ENCODE data around the gene SSH2. TPM values are rescaled to one million over a fixed set of nuclear protein-coding genes. Genes with fewer than 3 reads are reported as not detected.
A peak's percentile ranks its signal among the peaks of the same experiment; 100 is the strongest.

The SSH2 gene
- total RNA-seq, 1 experiment from 2014 or later: 8.5 TPM

- no TSS peak for BruUV-seq (replicated peaks)
- peak; percentile 81 for DNase-seq
- H3K27ac ChIP-seq (ENCODE audit: low read length): no peak overlapping the region
Observed at GRCh38 chr17:29617125-29617480, 312.9 kb downstream of the SSH2 start.

GRCh38 chr17:29616300-29617048, 313.6 kb downstream of the SSH2 start:
- H3K9me3 ChIP-seq (ENCODE audit: low read length): no peaks in the 10 kb centered on the region
- intact Hi-C loops (cut with micrococcal nuclease): no loop called here
- DNase-seq (no peak), ATAC-seq (no peak)
- no peaks in the 10 kb centered on the region for H3K9me2 ChIP-seq (replicated peaks; ENCODE audit: low read length)
- H4K20me1 ChIP-seq (ENCODE audit: low read length): no peaks in the 10 kb centered on the region
- peak overlapping the region; percentile 86 for H3K4me2 ChIP-seq (ENCODE audit: low read length)
- peak overlapping the region; percentile 65 for H3K4me3 ChIP-seq (ENCODE audit: low read length)
- no peak overlapping the region for H3K27ac ChIP-seq (ENCODE audit: low read length)
- no peaks in the 10 kb centered on the region for H3F3A ChIP-seq (ENCODE audit: low read length, unreplicated experiment)
- BruUV-seq (replicated peaks): no TSS peak
- H3K79me2 ChIP-seq (ENCODE audit: low read length): no peaks in the 10 kb centered on the region
- POLR2A ChIA-PET (ENCODE audit: unreplicated experiment): interaction anchor here (0.6 kb wide), 1 partner anchor 204 kb away, joined by 3 read pairs; no protein-coding TSS in a partner anchor
- H3K4me1 ChIP-seq (ENCODE audit: insufficient read depth, low read length): peaks cover 25% of the 10 kb centered on the region
- peak overlapping the region; percentile 87; the same call in 1 of the 2 replicates for H2AFZ ChIP-seq (ENCODE audit: low read length)
- CTCF ChIA-PET: interaction anchor here (0.5 to 2.3 kb wide), 10 partner anchors 21 to 829 kb away, joined by 3 to 26 read pairs (median 4); partner anchors contain the start of genes ANKRD13B and SSH2
- H3K36me3 ChIP-seq (ENCODE audit: low read depth, low read length): no peaks in the 10 kb centered on the region
- H3K9ac ChIP-seq (ENCODE audit: low read length): no peak overlapping the region
- no peaks in the 10 kb centered on the region for H3K27me3 ChIP-seq (ENCODE audit: low read length)
- TF ChIP-seq CTCF (conservative IDR thresholded peaks at IDR 0.05; ENCODE audit: low read depth, low read length) (no peak), EZH2phosphoT487 (IDR thresholded peaks at IDR 0.05; ENCODE audit: borderline replicate concordance, low read length) (no peak), EZH2 (IDR thresholded peaks at IDR 0.05; ENCODE audit: low read length, unreplicated experiment) (no peak)

More at GRCh38 chr17:29617125-29617480, 312.9 kb downstream of the SSH2 start:
- no peaks in the 10 kb centered on the region for H3K79me2 ChIP-seq (ENCODE audit: low read length)
- ChIA-PET CTCF (interaction anchor here (0.5 to 2.3 kb wide), 10 partner anchors 21 to 830 kb away, joined by 3 to 26 read pairs (median 4); partner anchors contain the start of genes ANKRD13B and SSH2), POLR2A (ENCODE audit: unreplicated experiment) (interaction anchor here (0.6 kb wide), 1 partner anchor 204 kb away, joined by 3 read pairs; no protein-coding TSS in a partner anchor)
- H3F3A ChIP-seq (ENCODE audit: low read length, unreplicated experiment): no peaks in the 10 kb centered on the region
- no peaks in the 10 kb centered on the region for H3K9me3 ChIP-seq (ENCODE audit: low read length)
- H3K4me2 ChIP-seq (ENCODE audit: low read length): peak overlapping the region; percentile 82
- H3K36me3 ChIP-seq (ENCODE audit: low read depth, low read length): no peaks in the 10 kb centered on the region
- TF ChIP-seq CTCF (conservative IDR thresholded peaks at IDR 0.05; ENCODE audit: low read depth, low read length) (peak; percentile 81), EZH2phosphoT487 (IDR thresholded peaks at IDR 0.05; ENCODE audit: borderline replicate concordance, low read length) (no peak)
- H3K9me2 ChIP-seq (replicated peaks; ENCODE audit: low read length): no peaks in the 10 kb centered on the region
- peaks cover 25% of the 10 kb centered on the region for H3K4me1 ChIP-seq (ENCODE audit: insufficient read depth, low read length)
- ATAC-seq: peak; percentile 71
- H3K4me3 ChIP-seq (ENCODE audit: low read length): peak overlapping the region; percentile 66
- H4K20me1 ChIP-seq (ENCODE audit: low read length): no peaks in the 10 kb centered on the region
- H3K9ac ChIP-seq (ENCODE audit: low read length): peak overlapping the region; percentile 67
- peak overlapping the region; percentile 93 for H2AFZ ChIP-seq (ENCODE audit: low read length)
- intact Hi-C loops (cut with micrococcal nuclease): no loop called here
- H3K27me3 ChIP-seq (ENCODE audit: low read length): no peaks in the 10 kb centered on the region

All from PC-3 (cell line).